Left lung (tissue), 10 donors: ENCODE data around the gene USP44. TPM values are rescaled to one million over a fixed set of nuclear protein-coding genes. Genes with fewer than 3 reads are reported as not detected.

Source experiments
- ATAC-seq: fragments of 200-7000 bp; cut with Tn5 transposase; one replicate; pipeline ENCODE4 v1.9.1; 2020; ENCODE audit warnings: moderate library complexity
- DNase-seq, 4 donors: peaks; one replicate each; pipeline ENCODE4 v3.0.0-alpha.2; 2013 to 2020
- H3K27ac ChIP-seq, 2 donors: fragments of 200-600 bp; sonication (generic) in 1 of 2; one replicate each; pipeline versions ENCODE4 v1.5.0 to v1.8.0; 2020 to 2021
- H3K27me3 ChIP-seq, 2 donors: fragments of 200-600 bp; sonication (generic) in 1 of 2; one replicate each; pipeline versions ENCODE4 v1.5.0 to v1.8.0; 2020 to 2021
- H3K36me3 ChIP-seq, 2 donors: fragments of 200-600 bp; sonication (generic) in 1 of 2; one replicate each; pipeline versions ENCODE4 v1.5.0 to v1.8.0; 2020 to 2021
- H3K4me1 ChIP-seq, 2 donors: fragments of 200-600 bp; one replicate each; pipeline ENCODE4 v1.8.0; 2021
- H3K4me3 ChIP-seq, 2 donors: fragments of 200-600 bp; sonication (generic) in 1 of 2; one replicate each; pipeline versions ENCODE4 v1.5.0 to v1.8.0; 2020 to 2021; ENCODE audit warnings: mild to moderate bottlenecking in 1 of 2
- H3K9me3 ChIP-seq, 2 donors: fragments of 200-600 bp; sonication (generic) in 1 of 2; one replicate each; pipeline versions ENCODE4 v1.5.0 to v1.8.0; 2020 to 2021
- intact Hi-C, 2 donors: fragments of 100-400 bp; cut with DNase I; formaldehyde crosslinking; loops; one replicate each; pipeline versions ENCODE4 v1.11.2 to v1.14.2; 2022
- polyA plus RNA-seq, 6 donors: library from polyadenylated mRNA; unstranded; fragments of 120-200 nt; gene quantifications; one replicate each; pipeline ENCODE4 v1.2.1, GENCODE V29; 2013; ENCODE audit not compliant: insufficient read length in 6 of 6
- total RNA-seq, 2 donors: library from RNA; stranded (reverse); fragmentation: NEBNext Ultra II Directional; extraction: Animal tissue kit (Norgen Biotek cat#: 25700); gene quantifications; one replicate each; pipeline ENCODE4 v1.2.1, GENCODE V29; 2021
- TF ChIP-seq, protein P1 (sequence below), 2 donors: fragments of 200-600 bp; sonication (generic) in 1 of 2; IDR thresholded peaks; one replicate each; pipeline versions ENCODE4 v1.5.0 to v1.8.0; 2021; ENCODE audit warnings: antibody characterized with exemption in 2 of 2
- donor health status: DM: no; HTN: yes; CAD: no.
- donor health status: DM: no; HTN: no; CAD: no.

Gene USP44
- total and polyA plus RNA-seq, 8 donors, result 3.4 to 13.4 (median 4.0) TPM

DNA sequence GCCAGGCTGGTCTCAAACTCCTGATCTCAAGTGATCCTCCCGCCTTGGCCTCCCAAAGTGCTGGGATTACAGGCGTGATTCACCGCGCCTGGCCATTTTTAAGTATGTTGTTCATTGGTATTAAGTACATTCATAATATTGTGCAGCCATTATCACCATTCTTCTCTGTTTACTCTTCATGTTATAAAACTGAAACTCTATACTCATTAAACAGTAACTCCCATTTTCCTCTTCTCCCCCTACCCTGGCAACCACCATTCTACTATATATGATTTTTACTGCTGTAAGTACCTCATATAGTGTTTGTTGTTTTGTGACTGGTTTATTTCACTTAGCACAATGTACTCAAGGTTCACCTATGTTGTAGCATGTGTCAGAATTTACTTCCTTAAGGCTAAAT lies 54.2 kb downstream of the USP44 start:
- Histone ChIP-seq H3K4me1 (no peaks in the 10 kb centered on the region), H3K27me3 (no peaks in the 10 kb centered on the region), H3K36me3 (peaks cover 0 to 73% of the 10 kb centered on the region in 2 donors), H3K4me3 (no peak overlapping the region), H3K27ac (no peak overlapping the region), H3K9me3 (no peaks in the 10 kb centered on the region)
- ATAC-seq (no peak), DNase-seq (no peak)
- intact Hi-C loops, result no loop called here
- TF ChIP-seq, protein P1, sequence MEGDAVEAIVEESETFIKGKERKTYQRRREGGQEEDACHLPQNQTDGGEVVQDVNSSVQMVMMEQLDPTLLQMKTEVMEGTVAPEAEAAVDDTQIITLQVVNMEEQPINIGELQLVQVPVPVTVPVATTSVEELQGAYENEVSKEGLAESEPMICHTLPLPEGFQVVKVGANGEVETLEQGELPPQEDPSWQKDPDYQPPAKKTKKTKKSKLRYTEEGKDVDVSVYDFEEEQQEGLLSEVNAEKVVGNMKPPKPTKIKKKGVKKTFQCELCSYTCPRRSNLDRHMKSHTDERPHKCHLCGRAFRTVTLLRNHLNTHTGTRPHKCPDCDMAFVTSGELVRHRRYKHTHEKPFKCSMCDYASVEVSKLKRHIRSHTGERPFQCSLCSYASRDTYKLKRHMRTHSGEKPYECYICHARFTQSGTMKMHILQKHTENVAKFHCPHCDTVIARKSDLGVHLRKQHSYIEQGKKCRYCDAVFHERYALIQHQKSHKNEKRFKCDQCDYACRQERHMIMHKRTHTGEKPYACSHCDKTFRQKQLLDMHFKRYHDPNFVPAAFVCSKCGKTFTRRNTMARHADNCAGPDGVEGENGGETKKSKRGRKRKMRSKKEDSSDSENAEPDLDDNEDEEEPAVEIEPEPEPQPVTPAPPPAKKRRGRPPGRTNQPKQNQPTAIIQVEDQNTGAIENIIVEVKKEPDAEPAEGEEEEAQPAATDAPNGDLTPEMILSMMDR (IDR thresholded peaks at IDR 0.05), result no peak

DNA sequence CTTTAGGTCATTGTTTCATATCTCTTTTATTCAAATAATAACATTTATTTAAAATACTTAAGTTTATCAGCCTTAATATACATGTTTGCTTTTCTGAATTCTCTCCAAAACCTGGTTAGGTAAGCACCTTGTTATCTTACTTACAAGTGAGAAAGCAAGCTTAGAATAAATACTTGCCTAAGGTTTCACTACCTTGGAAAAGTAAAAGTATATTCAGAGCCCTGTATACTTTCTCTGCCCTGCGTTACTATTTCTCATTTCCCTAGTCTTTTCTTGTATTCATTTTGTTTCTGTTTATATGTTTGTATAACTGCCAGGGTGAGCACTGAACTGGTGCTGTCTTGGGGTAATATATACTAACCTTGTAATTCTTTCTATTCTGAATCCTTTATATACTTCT lies 55.8 kb downstream of the USP44 start:
- H3K27me3 ChIP-seq, result no peaks in the 10 kb centered on the region
- H3K36me3 ChIP-seq, result peaks cover 0 to 67% of the 10 kb centered on the region in 2 donors
- H3K4me1 ChIP-seq, result no peaks in the 10 kb centered on the region
- no peaks in the 10 kb centered on the region for H3K9me3 ChIP-seq
- TF ChIP-seq, protein P1 (IDR thresholded peaks at IDR 0.05), result no peak
- H3K4me3 ChIP-seq, result no peak overlapping the region
- peak; percentile 91 for ATAC-seq
- peak overlapping the region in 1 of 2 donors; percentile 15 for H3K27ac ChIP-seq
- no peak for DNase-seq
- intact Hi-C loops, result no loop called here

DNA sequence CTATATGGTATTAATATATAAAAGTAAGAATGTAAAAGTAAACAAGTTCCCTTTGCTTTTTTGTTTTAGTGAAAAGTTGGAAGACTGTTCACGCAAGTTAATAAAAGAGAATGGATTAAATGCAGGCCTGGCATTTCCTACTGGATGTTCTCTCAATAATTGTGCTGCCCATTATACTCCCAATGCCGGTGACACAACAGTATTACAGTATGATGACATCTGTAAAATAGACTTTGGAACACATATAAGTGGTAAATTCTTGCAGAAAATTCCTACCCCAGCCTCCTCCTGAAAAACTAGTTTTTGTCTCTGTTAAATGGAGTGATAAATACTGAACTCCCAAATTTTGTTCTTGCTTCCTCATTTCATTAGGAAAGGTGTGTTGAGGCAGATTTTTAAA lies 56.4 kb downstream of the USP44 start:
- ATAC-seq (peak; percentile 52), DNase-seq (no peak)
- intact Hi-C loops, result no loop called here
- TF ChIP-seq, protein P1 (IDR thresholded peaks at IDR 0.05), result no peak
- no peaks in the 10 kb centered on the region for H3K9me3 ChIP-seq
- no peak overlapping the region for H3K27ac ChIP-seq
- H3K36me3 ChIP-seq, result peaks cover 0 to 70% of the 10 kb centered on the region in 2 donors
- H3K4me1 ChIP-seq, result no peaks in the 10 kb centered on the region
- no peak overlapping the region for H3K4me3 ChIP-seq
- no peaks in the 10 kb centered on the region for H3K27me3 ChIP-seq

DNA sequence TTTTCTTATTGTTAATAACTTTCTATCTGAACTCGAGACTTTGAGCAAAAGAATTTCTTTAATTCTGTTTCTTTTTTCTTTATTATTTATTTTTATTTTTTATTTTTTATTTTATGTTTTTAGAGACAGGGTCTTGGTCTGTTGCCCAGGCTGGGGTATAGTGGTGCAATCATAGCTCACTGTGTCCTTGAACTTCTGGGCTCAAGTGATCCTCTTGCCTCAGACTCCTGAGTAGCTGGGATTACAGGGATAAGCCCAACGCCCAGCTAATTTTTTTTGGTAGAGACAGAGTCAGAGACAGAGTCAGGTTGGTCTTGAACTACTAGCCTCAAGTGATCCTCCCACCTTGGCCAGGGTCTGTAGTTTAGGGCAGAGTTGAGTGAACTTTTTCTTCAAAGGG lies 58.8 kb downstream of the USP44 start:
- H3K4me3 ChIP-seq, result no peak overlapping the region
- no peak overlapping the region for H3K27ac ChIP-seq
- H3K36me3 ChIP-seq, result peaks cover 0 to 65% of the 10 kb centered on the region in 2 donors
- ATAC-seq, result no peak
- TF ChIP-seq, protein P1 (IDR thresholded peaks at IDR 0.05), result no peak
- H3K9me3 ChIP-seq, result no peaks in the 10 kb centered on the region
- H3K4me1 ChIP-seq, result no peaks in the 10 kb centered on the region
- intact Hi-C loops, result no loop called here
- no peak for DNase-seq
- H3K27me3 ChIP-seq, result no peaks in the 10 kb centered on the region

DNA sequence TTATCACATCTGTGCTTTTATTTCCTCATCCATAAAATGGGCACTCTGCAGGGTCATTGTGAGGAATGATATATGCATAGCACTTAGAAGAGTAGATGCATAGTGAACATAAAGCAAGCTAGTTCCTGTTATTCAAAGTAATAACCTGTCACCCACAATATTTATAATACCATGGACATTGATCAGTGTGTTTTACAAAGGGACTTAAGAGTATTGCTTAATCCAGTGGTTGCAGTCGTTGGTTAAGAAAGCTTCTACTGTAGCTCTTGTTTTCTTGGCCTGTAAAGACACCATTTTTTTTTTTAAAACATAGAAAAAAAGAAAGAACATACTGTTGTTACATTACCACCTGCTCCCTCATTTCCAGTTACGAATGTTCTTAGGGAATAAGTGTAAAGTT lies 64.3 kb downstream of the USP44 start:
- no peak overlapping the region for H3K27ac ChIP-seq
- no peaks in the 10 kb centered on the region for H3K27me3 ChIP-seq
- no peak for DNase-seq
- H3K36me3 ChIP-seq, result peaks cover 0 to 46% of the 10 kb centered on the region in 2 donors
- peaks cover under 1 to 4% of the 10 kb centered on the region in 2 donors for H3K4me1 ChIP-seq
- no peak overlapping the region for H3K4me3 ChIP-seq
- H3K9me3 ChIP-seq, result no peaks in the 10 kb centered on the region
- TF ChIP-seq, protein P1 (IDR thresholded peaks at IDR 0.05), result no peak
- intact Hi-C loops, result no loop called here
- ATAC-seq, result no peak
